HG03103 (cell line): ENCODE results near the gene ESPN.

Experiments used
- ATAC-seq: cut with Tn5 transposase; IDR thresholded peaks from one replicate; pipeline ENCODE4 v1.9.1; 2021; ENCODE audit warnings: low read depth; ENCODE audit not compliant: unreplicated experiment

ESPN gene

GRCh38 chr1:6409053-6409452 is 15.5 kb upstream of the ESPN start:
- no peak for ATAC-seq

- no peak for ATAC-seq
Observed at GRCh38 chr1:6409733-6410132, 14.8 kb upstream of the ESPN start.

GRCh38 chr1:6410248-6410893 is 14.2 kb upstream of the ESPN start:
- no peak for ATAC-seq

GRCh38 chr1:6412896-6413295 is 11.7 kb upstream of the ESPN start:
- no peak for ATAC-seq

DNA sequence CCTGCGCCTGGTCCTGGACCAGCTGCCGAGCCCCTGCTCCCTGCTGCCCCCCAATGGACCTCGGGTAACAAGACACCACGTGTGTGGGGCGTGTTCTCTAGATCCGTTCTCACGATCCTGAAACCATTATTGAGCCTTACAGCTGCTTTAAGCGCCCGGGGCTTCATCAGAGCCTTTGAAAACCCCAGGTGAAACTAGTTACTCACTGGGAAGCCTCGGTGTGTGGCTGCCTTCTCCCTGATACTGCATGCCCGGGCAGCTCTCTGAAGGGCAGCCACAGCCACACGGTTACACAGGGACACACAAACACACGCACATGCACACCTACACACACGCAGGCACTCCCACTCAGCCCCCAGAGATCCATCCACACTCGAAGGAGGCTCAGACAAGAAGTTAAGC is 10.1 kb upstream of the ESPN start:
- no peak for ATAC-seq

- ATAC-seq, result no peak
Observed at GRCh38 chr1:6414881-6415626, 9.5 kb upstream of the ESPN start.

DNA sequence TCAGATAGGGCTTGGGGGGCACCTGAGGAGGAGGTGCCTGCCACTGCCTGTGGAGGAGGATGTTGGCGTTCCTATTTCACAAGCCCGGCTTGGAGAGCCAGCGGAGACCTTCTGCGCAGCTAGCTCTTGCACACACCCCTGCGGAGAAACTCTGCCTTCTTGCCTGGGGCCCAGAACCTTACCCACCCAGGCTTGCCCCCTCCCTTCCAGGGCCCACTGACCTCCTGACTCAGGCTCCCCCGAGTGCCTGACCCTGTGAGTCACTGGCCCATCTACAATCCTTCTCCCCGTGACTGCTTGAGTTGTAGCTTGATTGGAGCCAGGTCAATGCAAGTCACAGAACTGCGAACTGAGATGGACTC is 8.3 kb upstream of the ESPN start:
- no peak for ATAC-seq

- ATAC-seq, result no peak
Observed at GRCh38 chr1:6416906-6417305, 7.7 kb upstream of the ESPN start.

- no peak for ATAC-seq
Observed at GRCh38 chr1:6417961-6418667, 6.5 kb upstream of the ESPN start.

- ATAC-seq, result no peak
Observed at GRCh38 chr1:6418668-6419396, 5.7 kb upstream of the ESPN start.

DNA sequence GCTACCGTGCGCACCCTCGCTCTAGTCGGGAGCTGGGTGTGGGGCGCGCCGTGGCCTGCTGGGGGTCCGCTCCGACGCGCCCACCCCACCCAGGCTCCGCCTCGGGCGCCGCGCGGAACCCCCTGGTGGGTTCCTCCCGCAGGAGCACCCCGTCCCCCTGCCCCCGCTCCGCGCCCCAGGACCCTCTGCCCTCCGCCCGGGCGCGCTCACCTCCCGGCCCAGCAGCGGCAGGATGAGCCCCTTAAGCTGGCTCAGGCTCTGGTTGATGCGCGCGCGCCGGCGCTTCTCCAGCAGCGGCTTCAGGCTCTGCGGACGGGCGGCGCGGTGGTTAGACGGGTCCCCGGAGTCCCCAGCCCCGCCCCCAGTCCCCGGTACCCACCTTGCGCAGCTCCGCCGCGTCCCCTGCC is 5.2 kb upstream of the ESPN start:
- no peak for ATAC-seq

- ATAC-seq, result no peak
Observed at GRCh38 chr1:6419804-6420453, 4.6 kb upstream of the ESPN start, which contains the start of gene HES2. TSS of gene HES2 (minus strand) at chr1:6419919. CDS start at chr1:6419820, 99 bp downstream.

DNA sequence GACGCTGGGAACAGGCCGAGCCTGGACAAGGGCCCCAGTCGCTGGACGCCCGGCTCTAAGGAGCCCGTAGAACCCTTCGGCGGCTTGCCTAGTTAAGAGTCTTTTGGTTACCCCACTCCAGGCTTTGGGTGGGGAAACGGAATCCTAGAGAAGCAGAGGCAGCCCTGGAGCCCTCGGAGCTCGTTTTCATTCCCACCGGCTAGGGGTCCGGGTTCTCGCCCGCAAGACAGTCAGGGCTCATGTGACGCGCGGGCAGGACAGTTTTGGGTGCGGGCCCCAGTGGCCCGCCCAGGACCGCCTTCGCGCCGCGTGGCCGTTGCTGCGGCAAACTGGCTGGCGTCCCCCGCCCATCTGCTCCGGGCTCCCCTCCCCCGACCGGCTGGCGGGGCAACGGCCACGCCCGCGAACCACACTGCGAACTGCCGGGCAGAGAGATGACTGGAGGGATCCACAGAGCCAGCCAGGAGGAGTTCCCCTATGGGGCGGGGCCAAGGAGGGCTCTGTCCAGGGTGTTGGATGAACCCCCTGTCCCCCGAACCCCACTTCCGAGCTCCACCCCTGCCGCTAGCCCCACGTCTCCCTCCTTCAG is 4.0 kb upstream of the ESPN start:
- ATAC-seq, result no peak

DNA sequence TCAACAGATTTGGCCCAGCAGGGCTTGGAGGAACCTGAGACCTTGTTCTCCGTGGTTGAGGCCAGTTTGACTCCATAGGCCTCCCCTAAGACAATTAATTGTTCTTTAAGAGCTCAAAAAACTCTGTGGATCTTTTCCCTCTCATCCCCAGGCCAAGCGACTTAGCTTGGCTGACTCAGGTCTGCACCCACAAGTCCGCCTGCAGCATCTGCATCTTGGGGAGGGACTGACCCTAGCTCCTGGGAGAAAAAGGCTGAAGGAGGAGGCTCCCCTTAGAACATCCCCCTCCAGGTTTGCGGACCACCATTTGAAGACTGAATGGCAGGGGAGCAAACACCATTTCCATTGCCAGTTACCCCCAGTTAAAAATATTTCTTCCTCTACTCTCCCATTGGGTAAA is 3.3 kb upstream of the ESPN start:
- no peak for ATAC-seq

DNA sequence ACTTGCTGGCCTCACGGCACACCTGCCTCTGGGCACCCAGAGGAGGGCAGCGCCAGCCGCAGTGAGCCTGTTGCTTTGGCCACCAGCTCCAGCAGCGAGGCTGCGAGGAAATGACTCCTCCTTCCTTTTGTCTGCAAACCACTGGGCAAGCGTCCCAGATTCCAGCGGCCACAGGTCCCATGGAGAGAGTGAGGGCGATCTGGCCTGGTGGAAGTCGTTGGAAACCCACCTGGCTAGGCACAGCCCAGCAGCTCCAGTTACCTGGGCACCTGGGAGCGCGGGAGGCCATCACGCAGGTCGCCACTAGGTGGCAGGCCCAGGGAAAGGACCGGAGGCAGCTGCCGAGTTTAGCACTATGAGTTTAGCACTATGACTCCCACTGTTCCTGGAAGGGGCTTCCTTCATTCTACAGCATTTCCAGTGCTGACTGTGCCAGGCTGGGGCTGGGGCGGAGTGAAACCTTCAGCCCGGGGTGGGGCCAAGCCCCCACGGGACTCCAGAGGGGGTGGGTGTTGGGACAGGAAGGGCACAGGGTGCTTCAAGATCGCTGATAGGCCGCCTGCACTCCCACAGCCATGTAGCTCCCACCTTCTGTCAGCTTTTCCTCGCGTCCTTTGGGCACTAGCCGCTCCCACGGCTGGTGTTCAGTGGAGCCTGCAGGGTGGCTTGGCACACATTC is 1.1 kb upstream of the ESPN start:
- no peak for ATAC-seq

DNA sequence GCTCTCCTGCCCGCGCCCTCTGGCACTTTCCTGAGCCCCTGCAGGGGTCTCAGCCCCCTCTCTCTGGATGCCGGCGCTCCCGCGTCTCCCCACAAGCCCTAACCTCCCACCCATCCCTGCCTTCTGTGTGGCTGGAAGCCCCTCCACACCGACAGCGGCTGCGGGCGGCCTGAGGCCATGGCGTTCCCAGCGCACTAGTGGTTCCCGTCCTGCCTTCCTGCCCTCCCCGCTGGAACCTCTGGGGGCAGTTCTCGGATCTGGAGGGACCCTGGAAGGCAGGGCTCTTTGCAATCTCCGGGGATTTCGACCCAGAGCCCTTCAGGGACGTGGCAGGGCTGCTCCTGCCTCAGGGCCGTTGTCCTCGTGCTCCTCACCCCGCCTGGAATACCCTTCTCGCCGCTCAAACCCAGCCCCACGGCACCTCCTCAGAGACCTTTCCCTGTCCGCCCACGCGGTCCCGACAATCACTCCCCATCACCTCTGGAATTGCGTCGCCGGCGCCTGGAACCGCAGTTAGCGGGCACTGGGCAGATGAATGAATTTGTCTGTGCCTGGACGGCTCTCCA is 493 bp upstream of the ESPN start:
- ATAC-seq, result no peak

GRCh38 chr1:6425658-6426057 is 1.1 kb downstream of the ESPN start:
- ATAC-seq, result no peak

GRCh38 chr1:6426277-6426971 is 1.8 kb downstream of the ESPN start:
- no peak for ATAC-seq

DNA sequence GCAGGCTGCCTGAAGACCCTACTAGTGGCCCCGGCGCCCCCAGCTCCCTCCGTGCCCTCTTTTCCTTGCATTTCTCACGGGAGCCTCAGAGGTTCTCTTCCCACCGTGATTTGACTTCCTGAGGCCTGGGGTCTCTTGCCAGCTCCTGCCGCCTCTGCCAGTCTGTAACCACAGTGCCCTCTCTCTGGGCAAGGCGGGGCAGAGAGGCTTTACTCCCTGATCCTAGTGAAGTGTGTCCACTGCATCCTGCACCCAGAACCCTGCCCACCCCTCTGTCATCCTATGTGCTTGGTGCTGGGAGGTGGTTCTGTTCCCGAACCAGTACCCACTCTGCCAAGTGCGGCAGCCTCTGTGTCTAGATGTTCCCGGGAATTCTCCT is 2.4 kb downstream of the ESPN start:
- no peak for ATAC-seq
